Renal cortex interstitium (tissue), 11 donors: ENCODE data around the gene GGPS1. TPM values are rescaled to one million over a fixed set of nuclear protein-coding genes. Genes with fewer than 3 reads are reported as not detected.
"Not testable (repeated sequence)": the region's sequence is repeated elsewhere in the genome, so short reads cannot be mapped to it uniquely, and the experiment has no call there.

ENCODE experiments used
- DNase-seq, 11 donors: peaks; one replicate each; pipeline ENCODE4 v3.0.0-alpha.2; 2013; ENCODE audit warnings: low read depth in 9 of 11, low spot score in 4 of 11; ENCODE audit errors: extremely low read depth in 1 of 11
- polyA plus RNA-seq, 3 donors: library from polyadenylated mRNA; unstranded; fragments of 120-200 nt; gene quantifications; one replicate each; pipeline ENCODE4 v1.2.1, GENCODE V29; 2013; ENCODE audit not compliant: insufficient read length in 3 of 3

Gene GGPS1
- polyA plus RNA-seq, 3 donors = 49.0 to 65.2 (median 55.4) TPM

DNA sequence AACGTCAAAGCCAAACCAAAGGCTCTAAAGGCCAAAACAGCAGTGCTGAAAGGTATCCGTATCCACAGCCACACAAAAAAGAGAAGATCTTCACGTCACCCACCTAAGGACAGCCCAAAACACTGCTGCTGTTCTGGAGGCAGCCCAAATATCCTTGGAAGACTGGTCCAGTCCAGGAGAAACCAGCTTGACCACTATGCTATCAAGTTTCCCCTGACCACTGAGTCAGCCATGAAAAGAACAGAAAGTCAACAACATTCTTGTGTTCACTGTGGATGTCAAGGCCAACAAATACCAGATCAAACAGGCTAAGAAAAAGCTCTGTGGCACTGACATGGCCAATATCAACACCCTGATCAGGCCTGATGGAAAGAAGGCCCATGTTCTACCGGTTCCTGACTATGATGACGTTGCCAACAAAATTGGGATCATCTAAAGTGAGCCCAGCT lies 32.4 kb upstream of the GGPS1 start:
- DNase-seq = no peak

GRCh38 chr1:235296729-235297128 lies 31.6 kb upstream of the GGPS1 start:
- DNase-seq = no peak

DNA sequence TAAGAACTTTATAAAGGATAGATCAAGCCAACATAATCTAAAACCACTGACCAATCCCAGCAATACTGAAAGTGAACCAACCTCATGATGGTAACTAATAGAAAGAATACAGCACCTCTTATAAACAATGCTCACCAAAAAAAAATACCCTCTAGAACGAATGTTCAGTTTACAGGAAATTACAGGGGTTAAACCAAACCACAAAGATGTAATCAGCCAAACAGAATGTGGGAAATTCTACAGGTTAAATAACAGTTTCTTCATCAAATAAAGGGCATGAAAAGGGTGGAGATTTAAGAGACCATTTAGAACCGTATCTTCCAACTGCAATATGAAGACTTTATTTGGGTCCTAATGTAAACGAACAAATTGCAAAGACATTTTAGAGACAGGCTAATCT lies 30.8 kb upstream of the GGPS1 start:
- no peak for DNase-seq

DNA sequence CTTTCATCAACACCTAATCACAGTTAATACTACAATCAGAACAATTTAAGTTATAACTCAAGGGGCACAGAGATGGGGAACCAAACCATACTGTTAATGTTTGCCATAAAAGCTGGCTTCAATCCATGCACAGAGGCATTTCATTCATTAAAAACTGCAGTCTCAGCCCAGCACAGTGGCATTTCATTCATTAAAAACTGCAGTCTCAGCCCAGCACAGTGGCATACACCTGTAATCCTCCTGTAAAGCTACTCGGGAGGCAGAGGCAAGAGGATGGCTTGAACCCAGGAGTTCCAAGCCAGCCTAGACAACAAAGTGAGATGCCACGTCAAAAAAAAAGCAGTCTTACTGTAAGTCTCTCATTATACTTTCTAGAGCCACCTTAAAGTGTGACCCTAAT lies 29.6 kb upstream of the GGPS1 start:
- no peak for DNase-seq

- no peak for DNase-seq
Observed at GRCh38 chr1:235299169-235299858, 29.1 kb upstream of the GGPS1 start.

- DNase-seq = no peak
Observed at GRCh38 chr1:235302143-235302542, 26.2 kb upstream of the GGPS1 start.

GRCh38 chr1:235304549-235305451 lies 23.6 kb upstream of the GGPS1 start:
- no peak for DNase-seq

- DNase-seq = no peak
Observed at GRCh38 chr1:235307158-235308124, 20.9 kb upstream of the GGPS1 start.

DNA sequence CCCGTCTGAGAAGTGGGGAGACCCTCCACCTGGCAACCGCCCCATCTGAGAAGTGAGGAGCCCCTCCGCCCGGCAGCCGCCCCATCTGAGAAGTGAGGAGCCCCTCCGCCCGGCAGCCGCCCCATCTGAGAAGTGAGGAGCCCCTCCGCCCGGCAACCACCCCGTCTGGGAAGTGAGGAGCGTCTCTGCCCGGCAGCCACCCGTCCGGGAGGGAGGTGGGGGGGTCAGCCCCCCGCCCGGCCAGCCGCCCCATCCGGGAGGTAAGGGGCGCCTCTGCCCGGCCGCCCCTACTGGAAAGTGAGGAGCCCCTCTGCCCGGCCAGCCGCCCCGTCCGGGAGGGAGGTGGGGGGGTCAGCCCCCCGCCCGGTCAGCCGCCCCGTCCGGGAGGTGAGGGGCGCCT lies 19.2 kb upstream of the GGPS1 start:
- not testable (repeated sequence) for DNase-seq

- no peak for DNase-seq
Observed at GRCh38 chr1:235313262-235313661, 15.1 kb upstream of the GGPS1 start.

- DNase-seq = no peak
Observed at GRCh38 chr1:235313931-235314678, 14.3 kb upstream of the GGPS1 start.

GRCh38 chr1:235315173-235315572 lies 13.2 kb upstream of the GGPS1 start:
- DNase-seq = no peak

DNA sequence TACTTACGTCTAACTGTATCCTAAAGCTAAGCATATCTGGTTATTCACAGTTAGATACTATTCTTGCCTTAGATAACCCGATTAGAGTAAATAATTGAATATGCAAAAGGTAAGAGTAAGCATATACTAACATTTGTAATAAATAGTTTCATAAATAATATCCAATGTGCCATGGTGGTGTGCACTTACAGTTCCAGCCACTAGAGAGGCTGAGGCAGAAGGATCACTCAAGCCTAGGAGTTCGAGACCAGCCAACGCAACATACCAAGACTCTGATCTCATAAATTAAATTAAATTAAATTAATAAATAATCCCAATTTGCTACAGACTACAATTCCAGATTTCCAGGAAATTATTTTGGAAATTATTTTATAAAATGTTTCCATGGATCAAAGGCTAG lies 12.6 kb upstream of the GGPS1 start:
- DNase-seq = no peak

DNA sequence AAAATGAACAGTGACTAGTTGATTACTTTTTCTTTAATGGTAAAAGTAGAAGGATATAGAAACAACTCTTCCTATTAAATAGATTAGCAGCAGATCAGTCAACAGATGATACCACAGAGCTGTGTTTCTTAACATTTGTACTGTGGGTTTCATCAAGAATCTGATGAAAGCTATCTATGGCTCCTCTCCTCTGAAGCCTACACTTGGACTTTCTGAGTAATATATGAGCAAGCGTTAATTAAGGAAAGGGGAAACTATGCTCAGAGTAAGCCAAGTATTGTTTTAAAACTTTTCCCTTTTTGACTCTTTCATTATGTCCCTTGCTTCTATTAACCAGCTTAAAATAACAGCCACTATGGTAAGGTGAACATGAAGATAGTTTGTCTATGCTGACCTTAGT lies 11.2 kb upstream of the GGPS1 start:
- DNase-seq = no peak

GRCh38 chr1:235319255-235319654 lies 9.1 kb upstream of the GGPS1 start:
- no peak for DNase-seq

GRCh38 chr1:235320521-235321179 lies 7.7 kb upstream of the GGPS1 start:
- DNase-seq = no peak

- no peak for DNase-seq
Observed at GRCh38 chr1:235324296-235324695, 4.1 kb upstream of the GGPS1 start.

GRCh38 chr1:235325139-235325538 lies 3.2 kb upstream of the GGPS1 start:
- no peak for DNase-seq
